Right lung (tissue), 5 donors: Measurements from ENCODE around the gene FAM83D. TPM values are rescaled to one million over a fixed set of nuclear protein-coding genes. Genes with fewer than 3 reads are reported as not detected.

Experiments
- DNase-seq, 2 donors: peaks; one replicate each; pipeline ENCODE4 v3.0.0-alpha.2; 2013
- polyA plus RNA-seq, 5 donors: library from polyadenylated mRNA; unstranded; fragments of 120-200 nt; gene quantifications; one replicate each; pipeline versions ENCODE4 v1.2.1 to v1.2.3, GENCODE V29; 2013; ENCODE audit warnings: inconsistent platforms in 1 of 5, low replicate concordance in 1 of 5; ENCODE audit not compliant: insufficient read length in 5 of 5, insufficient read depth in 1 of 5

Gene FAM83D
- polyA plus RNA-seq, 5 donors: 10.4 to 27.1 (median 14.1) TPM

DNA sequence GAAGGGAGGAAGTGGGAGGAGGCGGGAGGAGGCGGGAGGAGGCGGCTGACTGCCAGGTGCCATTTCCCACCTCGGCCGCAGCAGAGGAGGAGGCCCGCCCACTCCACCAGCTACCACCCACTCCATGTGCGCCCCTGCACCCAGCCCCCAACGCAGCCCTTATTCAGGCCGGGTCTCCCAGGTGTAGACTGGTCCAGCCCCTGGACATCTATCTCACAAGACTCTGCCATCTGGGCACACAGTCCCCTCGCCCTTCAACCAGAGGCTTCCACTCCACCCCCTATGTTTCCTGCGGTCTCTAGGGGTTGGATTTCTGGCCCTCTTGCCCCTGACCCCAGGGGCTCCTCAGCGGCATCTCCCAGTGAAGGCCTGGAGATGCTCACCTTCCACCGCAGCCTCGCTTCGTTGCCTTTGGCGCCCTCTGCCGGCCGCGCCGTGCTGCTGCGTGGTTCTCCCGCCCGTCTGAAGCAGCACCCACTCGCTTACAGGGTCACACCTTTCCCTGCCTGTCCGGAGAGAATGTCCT is 32.6 kb upstream of the FAM83D start:
- no peak for DNase-seq

DNA sequence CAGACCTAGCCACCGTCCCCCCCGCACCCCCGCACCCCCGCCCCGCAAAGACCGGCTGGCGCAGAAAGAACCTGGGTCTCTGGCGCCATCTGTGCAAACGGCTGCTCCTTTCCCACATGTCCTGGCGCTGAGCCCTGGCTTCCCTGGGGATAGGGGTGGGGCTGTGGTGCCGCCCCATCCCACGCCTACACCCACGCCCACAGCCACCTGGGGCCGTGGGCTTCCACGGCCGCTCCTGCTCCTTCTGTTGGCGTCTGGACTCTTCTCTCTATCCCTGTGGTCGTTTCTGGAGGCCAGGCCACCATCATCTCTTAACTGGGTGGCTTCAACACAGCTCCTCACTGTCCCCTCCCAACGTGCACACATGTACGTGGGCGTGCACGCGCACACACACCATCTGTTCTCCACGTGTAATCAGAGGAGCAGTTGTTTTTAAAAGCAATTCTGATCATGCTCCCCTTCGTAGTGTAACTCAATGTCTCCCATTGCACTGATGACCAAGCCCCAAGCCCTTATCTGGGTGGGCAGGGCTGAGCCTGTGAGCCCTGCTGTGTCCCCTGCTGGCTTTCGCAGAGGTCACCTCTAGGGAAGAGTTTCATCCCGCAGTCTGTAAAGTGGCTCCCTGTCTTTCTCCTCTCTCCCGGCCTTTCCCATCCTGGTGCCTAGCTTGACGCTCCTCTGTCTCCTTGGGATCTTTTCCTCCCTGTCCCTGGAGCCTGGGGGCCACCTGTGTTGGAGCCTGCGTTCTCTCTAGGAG is 31.9 kb upstream of the FAM83D start:
- no peak for DNase-seq

DNA sequence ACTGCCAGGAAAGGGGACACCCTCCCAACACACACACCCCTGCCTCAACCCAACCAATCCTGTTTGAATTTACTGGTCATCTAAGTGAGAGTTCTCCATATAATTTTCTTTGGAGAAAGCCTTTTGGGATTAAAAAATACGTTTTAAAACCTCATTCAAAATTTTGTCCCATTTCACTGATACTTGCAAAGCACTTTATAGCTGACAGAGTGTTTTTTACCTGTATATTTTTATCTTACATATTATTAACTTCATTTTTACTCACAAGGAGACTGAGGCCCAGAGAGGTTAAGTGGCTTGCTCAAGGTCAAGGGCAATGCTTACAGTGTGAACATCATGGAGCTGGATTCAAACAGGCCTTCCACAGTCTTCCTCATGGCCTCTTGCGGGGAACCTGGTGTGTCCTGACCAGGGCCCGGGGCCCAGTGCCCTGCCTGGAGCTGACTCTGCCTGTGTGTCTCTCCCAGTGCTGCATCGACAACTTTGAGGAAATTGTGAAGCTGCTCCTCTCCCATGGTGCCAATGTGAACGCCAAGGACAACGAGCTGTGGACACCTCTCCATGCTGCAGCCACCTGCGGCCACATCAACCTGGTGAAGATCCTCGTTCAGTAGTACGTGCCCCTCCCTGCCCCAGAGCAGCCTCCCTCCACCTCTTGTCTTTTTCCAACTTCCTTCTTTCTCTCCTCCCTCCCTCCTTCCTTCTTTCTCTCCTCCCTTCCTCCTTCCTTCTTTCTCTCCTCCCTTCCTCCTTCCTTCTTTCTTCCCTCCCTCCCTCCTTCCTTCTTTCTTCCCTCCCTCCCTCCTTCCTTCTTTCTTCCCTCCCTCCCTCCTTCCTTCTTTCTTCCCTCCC is 30.9 kb upstream of the FAM83D start:
- DNase-seq: no peak

DNA sequence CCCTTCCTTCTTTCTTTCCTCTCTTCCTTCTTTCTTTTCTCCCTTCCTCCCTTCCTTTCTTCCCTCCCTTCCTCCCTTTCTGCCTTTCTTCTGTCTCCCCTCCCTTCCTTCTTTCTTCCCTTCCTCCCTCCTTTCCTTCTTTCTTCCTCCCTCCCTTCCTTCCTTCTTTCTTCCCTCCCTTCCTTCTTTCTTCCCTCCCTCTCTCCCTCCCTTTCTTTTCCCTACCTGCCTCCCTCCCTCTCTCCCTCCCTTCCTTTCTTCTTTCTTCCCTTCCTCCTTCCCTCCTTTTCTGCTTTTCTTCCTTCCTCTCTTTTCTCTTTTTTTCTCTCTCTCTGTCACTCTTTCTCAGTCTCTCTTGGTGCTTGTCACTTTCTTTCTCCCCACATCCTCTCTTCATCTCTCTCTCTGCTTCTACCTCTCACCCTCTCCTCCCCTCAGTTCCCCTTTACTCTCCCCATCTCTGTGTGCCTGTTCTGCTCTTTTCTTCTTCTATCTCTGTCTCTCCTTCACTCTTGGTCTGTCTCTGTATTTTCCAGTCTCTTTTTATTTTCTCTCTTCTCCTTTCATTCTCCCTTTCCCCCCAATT is 30.1 kb upstream of the FAM83D start:
- DNase-seq: no peak

DNA sequence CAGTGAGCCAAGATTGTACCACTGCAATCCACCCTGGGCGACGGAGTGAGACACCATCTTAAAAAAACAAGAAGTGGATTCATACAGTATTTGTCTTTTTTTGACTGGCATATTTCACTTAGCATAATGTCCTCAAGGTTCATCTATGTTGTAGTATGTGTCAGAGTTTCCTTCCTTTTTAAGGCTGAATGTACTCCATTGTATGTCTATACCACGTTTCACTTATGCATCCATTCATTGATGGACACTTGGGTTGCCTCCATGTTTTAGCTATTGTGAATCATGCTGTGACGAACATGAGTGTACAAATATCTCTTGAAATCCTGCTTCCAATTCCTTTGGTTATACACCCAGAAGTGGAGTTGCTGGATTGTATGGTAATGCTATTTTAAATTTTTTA is 28.9 kb upstream of the FAM83D start:
- no peak for DNase-seq

DNA sequence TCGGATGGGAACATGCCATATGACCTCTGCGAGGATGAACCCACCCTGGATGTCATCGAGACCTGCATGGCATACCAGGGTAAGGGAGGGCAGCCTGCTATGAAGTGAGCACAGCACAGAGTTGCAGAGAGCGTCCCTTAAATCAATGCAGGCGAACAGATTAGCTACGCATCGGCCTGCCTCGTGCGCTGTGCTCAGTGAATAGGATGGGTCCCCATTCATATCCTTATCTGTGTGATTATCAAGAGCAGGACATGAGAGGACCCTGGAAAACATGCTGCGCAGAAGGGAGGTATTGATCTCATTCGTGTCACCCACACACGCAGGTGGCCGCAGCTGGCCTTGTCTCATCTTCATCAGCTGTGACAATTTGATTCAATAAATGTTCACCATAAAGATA is 25.6 kb upstream of the FAM83D start:
- DNase-seq: no peak

DNA sequence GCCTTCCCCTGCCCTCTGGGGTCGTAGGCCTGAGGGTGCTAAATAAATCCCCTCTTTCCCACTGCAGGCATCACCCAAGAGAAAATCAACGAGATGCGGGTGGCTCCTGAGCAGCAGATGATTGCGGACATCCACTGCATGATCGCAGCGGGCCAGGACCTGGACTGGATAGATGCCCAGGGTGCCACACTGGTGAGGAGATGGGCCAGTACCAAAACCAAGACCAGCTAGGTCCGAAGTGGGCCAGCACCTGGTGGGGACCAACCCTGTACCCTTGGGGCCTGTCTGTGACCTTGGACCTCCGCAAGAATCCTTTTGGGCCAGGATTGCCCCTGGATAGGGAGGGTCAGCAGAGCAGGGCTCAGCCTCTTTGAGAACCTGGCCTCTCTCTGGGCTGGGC is 23.6 kb upstream of the FAM83D start:
- no peak for DNase-seq

DNA sequence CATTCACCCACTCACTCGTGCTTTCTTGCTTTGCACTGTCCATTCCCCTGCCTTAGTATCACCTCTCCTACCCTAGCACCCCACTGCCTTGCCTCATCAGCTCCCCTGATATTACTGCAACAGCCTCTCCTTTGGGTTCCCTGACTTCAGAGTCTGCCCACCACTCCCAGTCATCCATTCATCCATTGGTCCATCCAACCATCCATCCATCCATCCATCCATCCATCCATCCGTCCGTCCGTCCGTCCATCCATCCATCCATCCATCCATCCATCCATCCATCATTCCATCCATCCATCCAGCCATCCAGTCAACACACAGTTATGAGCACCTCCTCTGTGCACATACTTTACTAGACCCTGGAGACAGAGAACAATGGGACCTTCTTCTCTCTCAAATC is 22.9 kb upstream of the FAM83D start:
- DNase-seq: no peak

DNA sequence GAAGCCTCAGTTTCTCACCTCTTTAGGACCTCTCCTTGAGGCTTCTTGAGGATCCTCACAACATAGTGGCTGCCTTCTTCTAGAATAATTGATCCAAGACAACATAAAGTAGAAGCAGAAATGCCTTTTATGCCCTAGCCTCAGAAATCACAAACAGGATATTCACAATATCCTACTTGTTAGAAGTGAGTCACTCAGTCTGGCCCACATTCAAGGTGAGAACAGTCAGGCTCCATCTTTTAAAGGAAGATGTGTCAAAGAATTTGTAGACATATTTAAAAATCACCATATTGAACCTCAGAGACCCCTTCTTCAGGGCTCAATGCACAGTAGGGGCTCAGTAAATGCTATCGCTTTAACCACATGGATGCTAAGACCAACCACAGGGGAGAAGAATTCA is 20.8 kb upstream of the FAM83D start:
- DNase-seq: no peak

DNA sequence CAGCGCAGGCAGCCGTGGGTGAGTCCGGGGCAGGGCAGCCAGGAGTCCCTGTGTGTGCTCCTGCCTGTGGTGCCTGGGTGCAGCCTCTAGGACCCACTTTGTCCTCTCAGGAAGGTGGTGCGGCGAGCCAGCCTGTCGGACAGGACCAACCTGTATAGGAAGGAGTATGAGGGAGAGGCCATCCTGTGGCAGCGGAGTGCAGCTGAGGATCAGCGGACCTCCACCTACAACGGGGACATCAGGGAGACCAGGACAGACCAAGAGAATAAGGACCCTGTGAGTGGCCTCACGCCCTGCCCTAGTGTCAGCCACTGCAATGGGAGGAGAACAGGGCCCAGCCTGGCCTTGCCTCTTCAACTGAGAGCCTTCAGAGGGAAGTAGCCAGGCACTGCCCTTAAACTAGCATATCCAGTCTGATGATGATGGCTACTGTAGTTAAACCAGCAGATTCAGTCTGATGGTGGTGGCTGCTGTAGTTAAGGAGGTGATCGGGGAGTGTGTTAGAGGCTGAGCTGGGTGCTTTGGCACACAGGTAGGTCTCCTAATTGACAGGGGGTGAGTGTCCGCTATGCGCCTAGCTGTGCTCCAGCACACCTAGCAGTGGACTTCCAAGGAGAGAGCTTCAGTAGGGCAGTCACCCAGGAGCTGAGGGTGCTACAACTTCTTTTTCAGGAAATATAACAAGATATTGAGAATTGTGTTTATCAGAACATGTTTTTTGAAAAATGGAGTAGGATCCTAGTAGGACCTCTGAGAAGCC is 18.1 kb upstream of the FAM83D start:
- no peak for DNase-seq

DNA sequence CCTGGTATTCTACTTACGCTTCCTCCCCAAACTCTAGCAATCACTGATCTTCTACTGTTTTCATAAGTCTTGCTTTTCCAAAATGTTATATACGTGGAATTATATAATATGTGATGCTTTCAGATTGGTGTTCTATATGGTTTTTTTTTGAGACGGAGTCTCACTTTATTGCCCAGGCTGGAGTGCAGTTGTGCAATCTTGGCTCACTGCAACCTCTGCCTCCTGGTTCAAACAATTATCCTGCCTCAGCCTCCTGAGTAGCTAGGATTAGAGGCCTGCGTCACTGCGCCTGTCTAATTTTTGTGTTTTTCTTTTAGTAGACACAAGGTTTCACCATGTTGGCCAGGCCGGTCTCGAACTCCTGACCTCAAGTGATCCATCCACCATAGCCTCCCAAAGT is 10.9 kb upstream of the FAM83D start:
- no peak for DNase-seq

DNA sequence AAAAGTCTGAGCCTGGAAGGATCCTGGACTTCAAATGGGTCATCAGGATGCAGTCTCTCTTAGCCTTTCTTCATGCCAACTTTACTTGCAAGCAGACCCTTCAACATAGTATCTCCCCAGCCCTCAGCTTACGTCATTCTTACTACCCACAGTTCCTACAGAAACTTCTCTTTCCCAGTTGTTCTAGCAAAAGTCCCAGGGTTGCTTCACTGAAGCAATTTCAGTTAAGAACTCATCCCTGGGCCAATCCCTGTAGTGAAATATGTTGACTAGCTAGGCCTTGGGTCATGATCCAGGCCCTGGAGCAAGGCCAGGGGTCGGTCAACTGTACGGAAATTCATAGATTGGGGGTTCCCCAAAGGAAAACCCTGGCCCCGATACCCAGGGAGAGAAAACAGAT is 8.6 kb upstream of the FAM83D start:
- no peak for DNase-seq

DNA sequence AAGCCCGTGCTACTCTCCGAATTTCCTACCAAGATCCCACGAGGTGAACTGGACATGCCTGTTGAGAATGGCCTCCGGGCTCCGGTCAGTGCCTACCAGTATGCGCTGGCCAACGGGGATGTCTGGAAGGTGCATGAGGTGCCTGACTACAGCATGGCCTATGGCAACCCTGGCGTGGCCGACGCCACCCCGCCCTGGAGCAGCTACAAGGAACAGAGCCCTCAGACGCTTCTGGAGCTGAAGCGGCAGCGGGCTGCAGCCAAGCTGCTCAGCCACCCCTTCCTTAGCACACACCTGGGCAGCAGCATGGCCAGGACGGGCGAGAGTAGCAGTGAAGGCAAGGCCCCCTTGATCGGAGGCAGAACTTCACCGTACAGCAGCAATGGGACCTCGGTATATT is 8.0 kb upstream of the FAM83D start:
- no peak for DNase-seq

DNA sequence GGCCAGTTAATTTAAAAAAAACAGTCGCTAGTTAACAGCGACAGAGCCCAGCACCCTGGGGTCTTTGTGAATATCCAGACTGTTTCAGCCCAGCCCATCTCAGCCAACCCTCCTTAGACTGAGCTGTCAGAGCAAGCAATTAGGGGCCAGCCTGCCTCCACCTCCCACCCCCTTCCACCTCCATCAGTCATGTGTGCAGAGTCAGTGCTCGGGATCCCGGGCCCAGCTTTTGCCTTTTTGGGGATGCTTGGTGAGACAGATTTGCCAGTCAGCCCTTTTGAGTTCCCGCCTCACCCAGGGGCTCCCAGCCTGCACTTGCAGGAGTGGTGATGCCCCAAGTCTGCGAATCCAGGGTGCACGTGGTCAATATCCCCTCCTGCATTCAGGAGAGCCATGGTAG is 6.5 kb upstream of the FAM83D start:
- DNase-seq: no peak

DNA sequence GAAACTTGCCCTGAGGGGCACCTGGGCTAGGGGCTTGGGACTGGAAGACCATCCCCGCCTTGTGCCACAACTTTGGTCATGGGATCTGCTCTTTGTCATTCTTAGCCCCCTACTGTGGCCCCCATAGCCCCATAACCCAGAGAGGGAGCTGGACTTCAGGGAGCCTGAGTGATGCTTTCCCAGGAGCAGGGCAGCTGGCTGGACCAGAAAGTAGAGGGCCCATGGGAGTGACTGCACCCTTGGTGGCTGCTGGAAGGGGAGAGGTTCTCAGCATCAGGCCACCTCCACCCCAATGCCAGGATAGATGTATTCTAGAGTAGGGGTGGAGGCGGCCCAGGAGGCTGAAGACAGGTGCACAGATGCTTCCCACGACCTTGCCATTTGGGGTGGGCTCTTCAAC is 5.8 kb upstream of the FAM83D start:
- no peak for DNase-seq

DNA sequence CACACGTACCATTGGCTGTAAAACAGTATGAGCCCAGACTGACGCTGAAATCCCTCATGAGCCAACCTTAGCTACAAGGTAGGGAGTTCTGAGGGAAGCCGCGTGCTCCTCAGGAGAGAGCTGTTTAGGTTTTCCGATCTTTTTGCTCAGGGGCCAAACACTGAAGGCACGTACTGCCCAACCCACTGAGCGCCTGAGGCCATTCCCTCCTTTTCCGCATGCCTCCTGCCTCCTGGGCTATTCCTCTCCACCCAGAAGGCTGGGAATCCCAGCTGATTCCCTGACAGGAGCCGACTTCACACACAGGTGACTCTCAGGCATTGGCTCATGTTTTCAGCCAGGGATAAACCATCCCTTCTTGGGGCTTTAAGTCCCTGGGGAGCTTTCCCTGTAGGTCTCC is 5.4 kb upstream of the FAM83D start:
- no peak for DNase-seq

DNA sequence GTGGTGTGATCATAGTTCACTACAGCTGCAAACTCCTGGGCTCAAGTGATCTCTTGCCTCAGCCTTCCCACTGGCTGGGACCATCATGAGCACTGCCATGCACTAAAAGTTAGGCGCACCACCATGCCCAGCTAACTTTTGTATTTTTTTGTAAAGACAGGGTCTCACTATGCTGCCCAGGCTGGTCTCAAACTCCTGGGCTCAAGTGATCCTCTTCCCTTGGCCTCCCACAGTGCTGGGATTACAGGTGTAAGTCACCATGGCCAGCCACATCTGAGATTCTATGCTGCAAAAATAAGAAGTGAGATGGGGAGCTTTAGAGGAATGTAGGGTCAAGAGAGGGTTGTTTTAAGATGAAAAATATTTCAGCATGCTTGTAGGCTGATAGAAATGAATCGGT is 1.5 kb upstream of the FAM83D start:
- DNase-seq: no peak

DNA sequence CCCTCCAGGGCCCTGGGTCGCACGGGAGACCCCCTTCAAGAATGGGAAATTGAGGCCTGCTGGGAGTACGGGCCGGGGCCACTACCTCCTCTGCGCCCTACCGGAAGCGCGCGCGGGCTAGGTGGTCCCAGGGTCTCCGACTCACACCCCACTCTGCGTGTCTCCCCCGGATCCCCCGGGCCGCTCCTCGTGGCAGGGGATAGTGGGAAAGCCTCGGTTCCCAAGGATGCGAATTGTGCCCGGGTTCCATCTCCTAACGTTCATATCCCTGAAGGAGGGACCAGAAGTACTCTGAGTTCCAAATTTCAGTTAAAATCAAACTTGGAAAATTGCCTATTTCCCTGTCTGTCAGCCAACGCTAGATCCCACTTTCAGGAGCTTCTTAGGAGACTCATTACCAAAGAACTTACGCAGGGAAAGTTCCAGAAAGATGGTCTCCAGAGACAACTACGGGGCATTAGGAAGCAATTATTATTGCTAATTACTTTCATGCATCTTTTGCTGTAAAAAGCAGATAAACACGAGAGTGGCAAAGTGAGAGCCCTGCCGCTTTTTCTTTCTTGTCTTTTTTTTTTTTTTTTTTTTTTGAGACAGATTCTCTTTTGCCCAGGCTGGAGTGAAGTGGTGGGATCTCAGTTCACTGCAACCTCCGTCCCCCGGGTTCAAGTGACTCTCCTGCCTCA is 858 bp downstream of the FAM83D start:
- DNase-seq: peak; percentile 10 to 16

DNA sequence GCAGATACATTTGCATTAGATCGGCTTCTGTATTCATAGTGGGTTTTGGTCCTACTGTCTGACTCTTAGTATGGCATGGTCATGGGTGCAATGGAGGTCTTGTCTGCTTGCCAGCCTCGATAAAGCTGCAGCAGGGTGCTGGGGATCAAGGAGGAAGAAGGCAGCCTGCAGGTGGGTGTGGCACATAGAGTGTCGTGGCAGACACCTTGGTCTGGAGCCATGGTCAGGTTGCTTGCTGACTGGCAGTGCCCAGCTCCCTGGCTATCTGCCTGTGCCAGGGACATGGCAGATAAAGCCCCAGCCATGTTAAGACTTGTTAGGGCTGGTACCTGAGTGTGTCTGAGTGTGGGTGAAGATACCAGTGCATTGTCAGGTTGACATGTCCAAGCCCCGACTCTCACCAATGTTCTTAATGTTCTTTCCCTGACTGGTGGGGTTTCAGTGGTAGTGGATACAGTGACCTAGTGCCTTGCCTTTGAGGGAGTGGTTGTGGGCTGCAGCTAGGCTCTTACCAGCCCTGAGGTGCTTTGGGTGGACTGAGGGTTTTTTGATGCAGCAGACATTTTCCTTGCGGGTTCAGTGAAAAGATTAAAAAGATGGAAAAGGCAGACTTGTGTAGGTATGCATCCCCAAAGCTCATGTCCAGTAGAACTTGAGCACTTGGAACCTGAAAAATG is 1.8 kb downstream of the FAM83D start:
- DNase-seq: no peak

DNA sequence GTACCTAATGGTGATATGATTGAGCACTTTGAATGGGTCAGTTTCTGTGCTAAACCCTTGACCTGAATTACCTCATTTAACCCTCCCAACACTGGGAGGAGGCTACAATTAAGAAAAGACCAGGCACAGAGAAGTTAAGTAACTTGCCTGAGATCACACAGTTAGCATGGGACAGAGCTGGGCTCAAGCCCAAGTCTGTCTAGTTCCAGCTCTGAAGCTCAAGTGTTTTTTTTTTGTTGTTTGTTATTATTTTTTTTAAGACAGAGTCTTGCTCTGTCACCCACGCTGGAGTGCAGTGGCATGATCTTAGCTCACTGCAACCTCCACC is 4.0 kb downstream of the FAM83D start:
- DNase-seq: no peak

DNA sequence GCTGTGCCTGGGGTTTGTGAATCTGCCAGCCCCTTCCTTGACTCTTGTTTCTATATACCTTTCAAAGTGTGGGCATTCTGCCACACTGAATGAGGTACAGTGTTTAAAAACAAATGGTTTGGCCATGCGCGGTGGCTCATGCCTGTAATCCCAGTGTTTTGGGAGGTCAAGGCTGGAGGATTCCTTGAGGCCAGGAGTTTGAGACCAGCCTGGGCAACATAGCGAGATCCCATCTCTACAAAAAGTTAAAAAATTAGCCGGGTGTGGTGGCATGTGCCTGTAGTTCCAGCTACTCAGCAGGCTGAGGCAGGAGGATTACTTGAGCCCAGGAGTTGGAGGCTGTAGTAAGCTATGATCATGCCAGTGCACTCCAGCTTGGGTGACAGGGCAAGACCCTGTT is 5.8 kb downstream of the FAM83D start:
- no peak for DNase-seq
